NCI-H345 treated with DMSO at 0.1 percent for 48 hours (cell line): ENCODE results near the gene EDA2R.

Experiments
- DNase-seq: peaks from one replicate; lab custom pipeline; 2025; ENCODE audit not compliant: unreplicated experiment; lab: John Stamatoyannopoulos, UW

The EDA2R gene

GRCh38 chrX:66547847-66548369 lies 91.0 kb downstream of the EDA2R start:
- DNase-seq = no peak
